ENCODE measurements around the gene CTRB1.

The CTRB1 gene

DNA sequence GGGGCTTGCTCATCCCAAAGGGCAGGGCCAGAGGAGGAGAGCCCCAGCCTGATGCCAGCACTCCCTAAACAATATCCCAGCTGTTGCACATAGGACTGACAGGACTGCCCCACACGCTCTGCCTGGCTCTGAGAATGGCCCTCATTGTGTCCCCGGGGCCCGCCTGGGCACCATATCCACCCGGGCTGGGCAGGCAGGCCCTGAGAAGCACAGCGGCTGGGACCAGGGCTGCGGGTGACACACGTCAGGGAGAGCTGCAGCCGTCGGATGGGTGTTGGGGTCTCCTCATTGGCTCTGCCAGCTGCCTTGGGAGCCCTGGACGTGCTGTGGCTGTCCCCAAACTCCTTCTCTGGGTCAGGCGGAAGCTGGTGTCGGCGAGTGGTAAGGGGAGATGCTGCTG, 28.5 kb downstream of the CTRB1 start:
- Histone ChIP-seq H3K79me2 (ENCODE audit: insufficient read depth, low read length) (no peaks in the 10 kb centered on the region), H3K9me2 (ENCODE audit: low read depth, low read length) (no peaks in the 10 kb centered on the region), H3K4me3 (ENCODE audit: low read depth, low read length, poor library complexity, severe bottlenecking) (no peak overlapping the region), H3K27me3 (ENCODE audit: insufficient read depth, low read length) (peaks cover 12% of the 10 kb centered on the region; the same call in 1 of the 2 replicates), H3K27ac (ENCODE audit: low read depth, low read length, poor library complexity, severe bottlenecking) (no peak overlapping the region), H3K36me3 (ENCODE audit: insufficient read depth, low read length) (no peaks in the 10 kb centered on the region; the same call in 1 of the 2 replicates), H3K4me2 (ENCODE audit: low read length) (no peak overlapping the region), H3F3A (ENCODE audit: insufficient read depth, low read length) (no peaks in the 10 kb centered on the region), H3K9ac (ENCODE audit: low read length) (no peak overlapping the region), H3K4me1 (ENCODE audit: insufficient read depth, low read length, severe bottlenecking) (peaks cover 11% of the 10 kb centered on the region), H2AFZ (ENCODE audit: low read length) (no peak overlapping the region), H3K9me3 (ENCODE audit: low read length) (no peaks in the 10 kb centered on the region), H4K20me1 (ENCODE audit: insufficient read depth, low read length) (no peaks in the 10 kb centered on the region)
- TF ChIP-seq, protein P1, sequence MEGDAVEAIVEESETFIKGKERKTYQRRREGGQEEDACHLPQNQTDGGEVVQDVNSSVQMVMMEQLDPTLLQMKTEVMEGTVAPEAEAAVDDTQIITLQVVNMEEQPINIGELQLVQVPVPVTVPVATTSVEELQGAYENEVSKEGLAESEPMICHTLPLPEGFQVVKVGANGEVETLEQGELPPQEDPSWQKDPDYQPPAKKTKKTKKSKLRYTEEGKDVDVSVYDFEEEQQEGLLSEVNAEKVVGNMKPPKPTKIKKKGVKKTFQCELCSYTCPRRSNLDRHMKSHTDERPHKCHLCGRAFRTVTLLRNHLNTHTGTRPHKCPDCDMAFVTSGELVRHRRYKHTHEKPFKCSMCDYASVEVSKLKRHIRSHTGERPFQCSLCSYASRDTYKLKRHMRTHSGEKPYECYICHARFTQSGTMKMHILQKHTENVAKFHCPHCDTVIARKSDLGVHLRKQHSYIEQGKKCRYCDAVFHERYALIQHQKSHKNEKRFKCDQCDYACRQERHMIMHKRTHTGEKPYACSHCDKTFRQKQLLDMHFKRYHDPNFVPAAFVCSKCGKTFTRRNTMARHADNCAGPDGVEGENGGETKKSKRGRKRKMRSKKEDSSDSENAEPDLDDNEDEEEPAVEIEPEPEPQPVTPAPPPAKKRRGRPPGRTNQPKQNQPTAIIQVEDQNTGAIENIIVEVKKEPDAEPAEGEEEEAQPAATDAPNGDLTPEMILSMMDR (IDR thresholded peaks at IDR 0.05; ENCODE audit: low read length) = no peak
- no peak for TF ChIP-seq EZH2 (IDR thresholded peaks at IDR 0.05; ENCODE audit: borderline replicate concordance, low read length)

DNA sequence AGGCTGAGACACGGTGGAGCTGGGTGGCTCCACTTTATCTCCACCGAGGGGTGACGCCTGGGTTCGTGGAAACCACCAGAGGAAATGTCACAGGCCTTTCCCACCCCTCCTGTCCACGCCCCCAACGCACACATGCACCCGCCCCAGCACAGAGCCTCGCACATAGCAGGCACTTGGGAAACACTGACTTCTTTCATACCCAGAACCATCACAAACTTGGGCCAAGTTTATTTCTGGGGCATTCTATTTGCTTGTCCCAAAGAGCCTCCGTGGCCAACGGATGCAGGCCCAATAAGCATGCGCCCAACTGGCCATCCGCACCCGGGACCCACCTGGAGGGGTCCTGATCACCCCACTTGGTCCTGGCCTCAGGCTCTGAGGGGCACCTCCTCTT, 29.4 kb downstream of the CTRB1 start:
- H3K4me3 ChIP-seq (ENCODE audit: low read depth, low read length, poor library complexity, severe bottlenecking) = no peak overlapping the region
- peaks cover 12% of the 10 kb centered on the region; the same call in 1 of the 2 replicates for H3K27me3 ChIP-seq (ENCODE audit: insufficient read depth, low read length)
- peaks cover 11% of the 10 kb centered on the region for H3K4me1 ChIP-seq (ENCODE audit: insufficient read depth, low read length, severe bottlenecking)
- H3K9me2 ChIP-seq (ENCODE audit: low read depth, low read length) = no peaks in the 10 kb centered on the region
- no peaks in the 10 kb centered on the region for H3K9me3 ChIP-seq (ENCODE audit: low read length)
- H2AFZ ChIP-seq (ENCODE audit: low read length) = no peak overlapping the region
- no peaks in the 10 kb centered on the region for H4K20me1 ChIP-seq (ENCODE audit: insufficient read depth, low read length)
- TF ChIP-seq, protein P1 (IDR thresholded peaks at IDR 0.05; ENCODE audit: low read length) = no peak
- TF ChIP-seq EZH2 (IDR thresholded peaks at IDR 0.05; ENCODE audit: borderline replicate concordance, low read length) = no peak
- H3K36me3 ChIP-seq (ENCODE audit: insufficient read depth, low read length) = no peaks in the 10 kb centered on the region; the same call in 1 of the 2 replicates
- no peak overlapping the region for H3K27ac ChIP-seq (ENCODE audit: low read depth, low read length, poor library complexity, severe bottlenecking)
- H3F3A ChIP-seq (ENCODE audit: insufficient read depth, low read length) = no peaks in the 10 kb centered on the region
- no peaks in the 10 kb centered on the region for H3K79me2 ChIP-seq (ENCODE audit: insufficient read depth, low read length)
- H3K9ac ChIP-seq (ENCODE audit: low read length) = no peak overlapping the region
- H3K4me2 ChIP-seq (ENCODE audit: low read length) = no peak overlapping the region

DNA sequence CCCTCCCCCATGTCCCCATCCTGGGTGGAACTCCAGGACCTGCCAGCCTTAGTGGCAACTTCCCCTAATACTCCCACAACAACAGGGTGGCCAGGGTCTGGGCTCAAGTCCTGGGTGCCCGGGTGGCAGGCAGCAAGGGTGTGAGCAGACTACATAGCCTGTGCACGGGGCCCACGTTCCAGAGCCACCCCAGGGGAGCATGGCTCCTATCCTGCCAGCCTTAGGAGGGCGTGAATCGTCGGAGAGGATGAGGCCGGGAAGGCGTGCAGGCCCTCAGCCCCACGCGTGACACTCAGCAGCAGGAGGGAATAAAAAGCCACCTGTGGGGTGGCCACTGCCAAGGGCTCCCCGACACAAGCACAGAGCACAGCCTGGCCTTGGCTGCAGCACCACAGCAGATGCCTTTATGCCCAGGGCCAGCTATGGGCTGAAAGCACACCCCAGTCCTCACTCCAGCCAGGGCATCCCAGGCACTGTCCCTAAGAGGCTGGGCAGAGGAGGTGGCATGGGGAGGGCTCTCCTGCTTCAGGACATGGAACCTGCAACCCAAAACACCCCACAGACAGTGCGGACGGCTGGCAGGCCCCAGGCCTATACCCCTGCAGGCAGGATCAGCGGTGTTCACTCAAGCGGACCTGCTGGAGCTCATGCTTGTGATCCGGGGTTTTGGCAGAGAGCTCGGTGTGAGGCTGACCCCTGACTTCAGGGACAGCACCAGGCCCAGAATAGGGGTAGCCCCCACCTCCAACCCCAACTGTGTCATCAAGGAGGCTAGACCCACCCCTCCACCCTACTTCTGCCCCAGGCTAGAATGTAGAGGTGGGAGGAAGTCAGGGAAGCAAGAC, 30.0 kb downstream of the CTRB1 start:
- Histone ChIP-seq H3K4me2 (ENCODE audit: low read length) (no peak overlapping the region), H3K27ac (ENCODE audit: low read depth, low read length, poor library complexity, severe bottlenecking) (no peak overlapping the region), H3K79me2 (ENCODE audit: insufficient read depth, low read length) (no peaks in the 10 kb centered on the region)

More for the DNA sequence above, 30.0 kb downstream of the CTRB1 start:
- Histone ChIP-seq H3K4me1 (ENCODE audit: insufficient read depth, low read length, severe bottlenecking) (peaks cover 11% of the 10 kb centered on the region), H3K9me3 (ENCODE audit: low read length) (no peaks in the 10 kb centered on the region), H3K4me3 (ENCODE audit: low read depth, low read length, poor library complexity, severe bottlenecking) (no peak overlapping the region), H3K9me2 (ENCODE audit: low read depth, low read length) (no peaks in the 10 kb centered on the region), H3F3A (ENCODE audit: insufficient read depth, low read length) (no peaks in the 10 kb centered on the region), H3K27me3 (ENCODE audit: insufficient read depth, low read length) (peaks cover 12% of the 10 kb centered on the region; the same call in 1 of the 2 replicates), H2AFZ (ENCODE audit: low read length) (no peak overlapping the region), H3K36me3 (ENCODE audit: insufficient read depth, low read length) (no peaks in the 10 kb centered on the region), H4K20me1 (ENCODE audit: insufficient read depth, low read length) (no peaks in the 10 kb centered on the region), H3K9ac (ENCODE audit: low read length) (no peak overlapping the region)
- no peak for TF ChIP-seq EZH2 (IDR thresholded peaks at IDR 0.05; ENCODE audit: borderline replicate concordance, low read length)
- TF ChIP-seq, protein P1 (IDR thresholded peaks at IDR 0.05; ENCODE audit: low read length) = no peak
